K562 (cell line): ENCODE results near the gene ITGB2. TPM values are rescaled to one million over a fixed set of nuclear protein-coding genes. Genes with fewer than 3 reads are reported as not detected.
A peak's percentile ranks its signal among the peaks of the same experiment; 100 is the strongest.

ENCODE experiments used
- CXXC5 ChIP-seq: fragments of 250-450 bp; sonication (Bioruptor Pico); IDR thresholded peaks from 2 replicates; pipeline ENCODE4 v1.8.0; 2022; ENCODE audit warnings: inconsistent platforms, mild to moderate bottlenecking, moderate library complexity
- DLX4 ChIP-seq: fragments of 250-450 bp; sonication (Bioruptor Pico); IDR thresholded peaks from 2 replicates; pipeline ENCODE4 v1.6.1; 2021; ENCODE audit warnings: mild to moderate bottlenecking
- E2F4 ChIP-seq: sonication (generic); formaldehyde crosslinking; IDR thresholded peaks from 2 replicates; pipeline ENCODE4 v1.8.0; 2022; ENCODE audit warnings: mild to moderate bottlenecking, low read depth, missing genetic modification reagents
- FOSL1 ChIP-seq: fragments of 200-800 bp; sonication (Bioruptor generic); conservative IDR thresholded peaks from 2 replicates; pipeline ENCODE4 v1.6.1; 2016; ENCODE audit warnings: missing genetic modification characterization, missing compliant biosample characterization
- GATAD2A ChIP-seq: fragments of 450-650 bp; IDR thresholded peaks from 2 replicates; pipeline ENCODE4 v1.6.1; 2017
- HDAC8 ChIP-seq: fragments of 450-650 bp; IDR thresholded peaks from 2 replicates; pipeline ENCODE4 v1.6.1; 2016; ENCODE audit warnings: mild to moderate bottlenecking, missing genetic modification characterization, moderate library complexity, missing compliant biosample characterization
- HNRNPH1 ChIP-seq: fragments of 200-400 bp; formaldehyde crosslinking; optimal IDR thresholded peaks from 2 replicates; pipeline ENCODE3; 2017; ENCODE audit warnings: low read depth, mild to moderate bottlenecking, low read length, moderate library complexity
- KAT2B ChIP-seq: IDR thresholded peaks from one replicate; pipeline ENCODE4 v1.6.1; 2012; ENCODE audit warnings: low read depth, mild to moderate bottlenecking, control low read depth, inconsistent platforms, low read length, moderate library complexity
- MBD1 ChIP-seq: fragments of 250-450 bp; sonication (Bioruptor Pico); IDR thresholded peaks from 2 replicates; pipeline ENCODE4 v1.8.0; 2022; ENCODE audit warnings: inconsistent platforms
- MEF2A ChIP-seq: IDR thresholded peaks from 2 replicates; pipeline ENCODE4 v1.6.1; 2011; ENCODE audit warnings: low read depth, mild to moderate bottlenecking, low read length, moderate library complexity; ENCODE audit not compliant: control insufficient read depth
- MXI1 ChIP-seq: IDR thresholded peaks from 2 replicates; pipeline ENCODE4 v1.6.1; 2011; ENCODE audit warnings: low read depth, mild to moderate bottlenecking, improper control_type of control experiment, low read length
- NCOA1 ChIP-seq: fragments of 450-650 bp; IDR thresholded peaks from 2 replicates; pipeline ENCODE4 v1.6.1; 2016; ENCODE audit warnings: low read depth
- NCOA6 ChIP-seq: fragments of 450-650 bp; IDR thresholded peaks from 2 replicates; pipeline ENCODE4 v1.6.1; 2017; ENCODE audit warnings: mild to moderate bottlenecking
- NELFE ChIP-seq: IDR thresholded peaks from 2 replicates; pipeline ENCODE4 v1.6.1; 2011; ENCODE audit warnings: mild to moderate bottlenecking; ENCODE audit not compliant: insufficient read depth, insufficient read length
- PTBP1 ChIP-seq: fragments of 200-400 bp; formaldehyde crosslinking; IDR thresholded peaks from 2 replicates; pipeline ENCODE4 v1.6.1; 2017; ENCODE audit warnings: low read depth, low read length
- STAT6 ChIP-seq: sonication (generic); formaldehyde crosslinking; IDR thresholded peaks from 2 replicates; pipeline ENCODE4 v1.8.1; 2023; ENCODE audit warnings: mild to moderate bottlenecking, missing genetic modification reagents
- SUPT5H ChIP-seq: fragments of 450-650 bp; IDR thresholded peaks from 2 replicates; pipeline ENCODE4 v1.6.1; 2016
- TOE1 ChIP-seq, 2 experiments: fragments of 450-650 bp in 1 of 2; sonication (generic) in 1 of 2; formaldehyde crosslinking in 1 of 2; IDR thresholded peaks; 2 replicates each; pipeline versions ENCODE4 v1.7.1 to v1.8.0; 2016 to 2022; ENCODE audit warnings: borderline replicate concordance in 2 of 2, mild to moderate bottlenecking in 2 of 2, antibody characterized with exemption in 1 of 2, inconsistent platforms in 1 of 2, low read depth in 1 of 2, missing genetic modification reagents in 1 of 2, moderate library complexity in 1 of 2
- TRIM24 ChIP-seq, 2 experiments: fragments of 450-650 bp; IDR thresholded peaks; 2 replicates each; pipeline ENCODE4 v1.6.1; 2016
- ZBTB8A ChIP-seq: fragments of 450-650 bp; IDR thresholded peaks from 2 replicates; pipeline ENCODE4 v1.6.1; 2018; ENCODE audit warnings: mild to moderate bottlenecking, moderate library complexity; ENCODE audit not compliant: partially characterized antibody
- ZKSCAN8 ChIP-seq: fragments of 200-800 bp; sonication (Bioruptor generic); IDR thresholded peaks from 2 replicates; pipeline ENCODE4 v1.6.1; 2016; ENCODE audit warnings: missing genetic modification characterization, missing compliant biosample characterization
- ZNF436 ChIP-seq: fragments of 250-450, 450-650 bp; sonication (Bioruptor Pico); formaldehyde crosslinking; IDR thresholded peaks from 2 replicates; pipeline ENCODE4 v1.7.0; 2020; ENCODE audit warnings: mild to moderate bottlenecking
- ZNF830 ChIP-seq: fragments of 250-450 bp; sonication (Bioruptor Pico); IDR thresholded peaks from 2 replicates; pipeline ENCODE4 v1.5.0; 2021; ENCODE audit warnings: mild to moderate bottlenecking
- polyA plus RNA-seq, 8 experiments: library from polyadenylated mRNA; depleted of rRNA in 4 of 8; stranded (reverse) in 5 of 8; unstranded in 3 of 8; fragments of >200 nt; fragmentation: Nextera tagmentation in 2 of 8; fragmentation: Illumina TruSeq in 1 of 8; extraction: Ambion mirVana in 2 of 8; extraction: Trizol in 1 of 8; gene quantifications; 2 replicates each; pipeline versions ENCODE4 v1.2.1 to v1.2.3, GENCODE V29; 2011 to 2014; ENCODE audit warnings: inconsistent platforms in 1 of 8, missing spikeins in 1 of 8
- total RNA-seq, 7 experiments: library from RNA; depleted of rRNA in 6 of 7; stranded (reverse); fragments of >200 nt in 6 of 7; fragmentation: Illumina TruSeq in 2 of 7; extraction: Trizol in 2 of 7; gene quantifications; 2 replicates each; pipeline versions ENCODE4 v1.2.1 to v1.2.3, GENCODE V29; 2011 to 2021; ENCODE audit warnings: low replicate concordance in 1 of 7

The ITGB2 gene
- total and polyA plus RNA-seq, 9 of the 15 experiments (the other 6 are each of a cell fraction or from before 2014, with no cell fraction given), result 0.07 to 1.3 (median 0.51) TPM; not detected in 2

- TF ChIP-seq STAT6 (CRISPR knock-in tag) (no peak), NCOA6 (no peak; the same call in 1 of the 2 replicates), ZNF830 (no peak), GATAD2A (peak; percentile 93), TOE1 (IDR thresholded peaks at IDR 0.05; ENCODE audit: borderline replicate concordance) (peak; percentile 79), TOE1 (CRISPR knock-in tag; IDR thresholded peaks at IDR 0.05; ENCODE audit: borderline replicate concordance, low read depth) (peak; percentile 64; the same call in 1 of the 2 replicates), PTBP1 (no peak; the same call in 1 of the 2 replicates), NELFE (no peak), SUPT5H (no peak), CXXC5 (peak; percentile 98), MXI1 (peak; percentile 77; the same call in 1 of the 2 replicates), ZKSCAN8 (CRISPR knock-in tag) (peak; percentile 92), HNRNPH1 (no peak), NCOA1 (peak; percentile 90), FOSL1 (tag) (peak; percentile 68), TRIM24 (IDR thresholded peaks at IDR 0.05) (peak; percentile 99), E2F4 (CRISPR knock-in tag) (no peak), ZNF436 (CRISPR knock-in tag) (no peak), KAT2B (no peak), HDAC8 (tag) (peak; percentile 62), MBD1 (CRISPR knock-in tag) (0 out of 2 replicates have a peak, but pooled peaks have one; percentile 16), ZBTB8A (no peak), DLX4 (CRISPR knock-in tag) (no peak), MEF2A (peak; percentile 91)
Observed at GRCh38 chr21:44854664-44855446, 65.8 kb downstream of the ITGB2 start (continued).
